IMR-90 (cell line): ENCODE data around the gene BBS12.

Source experiments
- BHLHE40 ChIP-seq: fragments of 150-350 bp; IDR thresholded peaks from 2 replicates; pipeline ENCODE4 v1.6.1; 2016; ENCODE audit warnings: mild to moderate bottlenecking, low read depth, low read length
- CEBPB ChIP-seq: IDR thresholded peaks from 2 replicates; pipeline ENCODE4 v1.6.1; 2012; ENCODE audit warnings: low read depth, low read length, improper control_type of control experiment
- POLR2A ChIP-seq: IDR thresholded peaks from 2 replicates; pipeline ENCODE4 v1.6.1; 2012; ENCODE audit warnings: mild to moderate bottlenecking, low read depth, low read length
- USF2 ChIP-seq: fragments of 150-350 bp; IDR thresholded peaks from 2 replicates; pipeline ENCODE4 v1.6.1; 2017; ENCODE audit warnings: mild to moderate bottlenecking, antibody characterized with exemption, low read length, low read depth

GRCh38 chr4:122775987-122776836, 43.7 kb downstream of the BBS12 start:
- no peak for TF ChIP-seq CEBPB
- no peak for TF ChIP-seq USF2
- no peak for TF ChIP-seq POLR2A
- TF ChIP-seq BHLHE40, result no peak
